ENCODE results near the gene PRDM16.

The PRDM16 gene

DNA sequence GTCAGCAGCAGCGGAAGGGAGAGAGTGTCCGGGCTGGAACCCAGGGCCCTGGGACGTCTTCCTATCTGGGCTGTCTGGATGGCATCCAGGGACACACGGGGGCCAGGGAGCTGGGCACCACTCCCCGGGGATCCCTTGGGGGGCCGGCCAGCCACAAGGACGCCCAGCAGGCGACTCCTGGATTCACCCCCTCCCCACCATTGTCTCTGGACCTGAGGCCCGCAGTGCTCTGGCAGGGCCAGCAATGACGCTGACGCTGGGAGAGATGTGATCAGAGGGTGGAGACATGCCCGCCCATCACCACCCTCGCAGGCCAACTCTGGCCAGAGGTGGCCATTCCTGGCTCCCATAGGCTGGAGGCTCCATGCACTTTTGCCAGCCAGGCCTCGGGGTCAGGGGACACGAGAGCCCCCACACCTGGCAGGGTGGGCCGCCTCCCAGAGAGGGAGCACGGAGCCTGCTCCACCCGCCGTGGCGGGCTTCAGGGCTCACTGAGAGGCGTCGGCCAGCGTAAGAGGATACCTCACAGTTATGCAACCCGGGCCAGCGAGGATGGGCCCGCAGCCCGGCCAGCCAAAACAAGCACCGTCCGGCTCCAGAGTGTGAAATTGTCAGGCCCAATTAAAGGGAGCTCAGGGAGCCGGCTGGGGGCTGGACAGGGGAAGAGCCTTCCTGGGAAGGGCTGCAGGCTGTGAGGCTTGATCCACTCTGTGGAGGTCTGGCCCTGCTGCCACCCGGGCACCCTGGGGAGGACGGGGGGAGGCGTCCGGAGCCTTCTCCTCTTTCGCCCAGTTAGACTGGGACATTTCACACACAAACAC, 37.4 kb upstream of the PRDM16 start:
- no peak for TF ChIP-seq CTCF (IDR thresholded peaks at IDR 0.05; ENCODE audit: borderline replicate concordance, control extremely low read depth, extremely low read depth, insufficient read depth, missing control alignments)
- in situ Hi-C loops (cut with MboI; ENCODE audit: low sequenced_read_pairs, unreplicated experiment): no loop called here
- no peak for DNase-seq (ENCODE audit: low spot score)

- in situ Hi-C loops (cut with MboI; ENCODE audit: low sequenced_read_pairs, unreplicated experiment): no loop called here
- no peak for TF ChIP-seq CTCF (IDR thresholded peaks at IDR 0.05; ENCODE audit: borderline replicate concordance, control extremely low read depth, extremely low read depth, insufficient read depth, missing control alignments)
- DNase-seq (ENCODE audit: low spot score): no peak
Measured at GRCh38 chr1:3032371-3033039, 36.5 kb upstream of the PRDM16 start.

GRCh38 chr1:3033040-3033789, 35.8 kb upstream of the PRDM16 start:
- in situ Hi-C loops (cut with MboI; ENCODE audit: low sequenced_read_pairs, unreplicated experiment): no loop called here
- DNase-seq (ENCODE audit: low spot score): no peak
- TF ChIP-seq CTCF (IDR thresholded peaks at IDR 0.05; ENCODE audit: borderline replicate concordance, control extremely low read depth, extremely low read depth, insufficient read depth, missing control alignments): no peak

GRCh38 chr1:3033790-3034090, 35.3 kb upstream of the PRDM16 start:
- DNase-seq (ENCODE audit: low spot score): no peak
- in situ Hi-C loops (cut with MboI; ENCODE audit: low sequenced_read_pairs, unreplicated experiment): no loop called here
- TF ChIP-seq CTCF (IDR thresholded peaks at IDR 0.05; ENCODE audit: borderline replicate concordance, control extremely low read depth, extremely low read depth, insufficient read depth, missing control alignments): no peak

- DNase-seq (ENCODE audit: low spot score): no peak
- TF ChIP-seq CTCF (IDR thresholded peaks at IDR 0.05; ENCODE audit: borderline replicate concordance, control extremely low read depth, extremely low read depth, insufficient read depth, missing control alignments): no peak
- in situ Hi-C loops (cut with MboI; ENCODE audit: low sequenced_read_pairs, unreplicated experiment): no loop called here
Measured at GRCh38 chr1:3034162-3034561, 34.8 kb upstream of the PRDM16 start.

- in situ Hi-C loops (cut with MboI; ENCODE audit: low sequenced_read_pairs, unreplicated experiment): no loop called here
- DNase-seq (ENCODE audit: low spot score): no peak
- TF ChIP-seq CTCF (IDR thresholded peaks at IDR 0.05; ENCODE audit: borderline replicate concordance, control extremely low read depth, extremely low read depth, insufficient read depth, missing control alignments): no peak
Measured at GRCh38 chr1:3034728-3035562, 34.1 kb upstream of the PRDM16 start.
